ENCODE data around the gene KIAA1328. TPM values are rescaled to one million over a fixed set of nuclear protein-coding genes. Genes with fewer than 3 reads are reported as not detected.

The KIAA1328 gene
- total and polyA plus RNA-seq, 8 donors: 8.4 to 27.6 (median 22.9) TPM

GRCh38 chr18:36786686-36787085 is 42.2 kb upstream of the KIAA1328 start:
- H3K27me3 ChIP-seq: no peaks in the 10 kb centered on the region
- intact Hi-C loops (cut with DNase I): no loop called here
- DNase-seq (peak in 3 of 4 donors; percentile 36 to 60 (median 45)), ATAC-seq (peak; percentile 95)
- peaks cover 0 to 29% of the 10 kb centered on the region in 2 donors for H3K36me3 ChIP-seq
- TF ChIP-seq, protein P1, sequence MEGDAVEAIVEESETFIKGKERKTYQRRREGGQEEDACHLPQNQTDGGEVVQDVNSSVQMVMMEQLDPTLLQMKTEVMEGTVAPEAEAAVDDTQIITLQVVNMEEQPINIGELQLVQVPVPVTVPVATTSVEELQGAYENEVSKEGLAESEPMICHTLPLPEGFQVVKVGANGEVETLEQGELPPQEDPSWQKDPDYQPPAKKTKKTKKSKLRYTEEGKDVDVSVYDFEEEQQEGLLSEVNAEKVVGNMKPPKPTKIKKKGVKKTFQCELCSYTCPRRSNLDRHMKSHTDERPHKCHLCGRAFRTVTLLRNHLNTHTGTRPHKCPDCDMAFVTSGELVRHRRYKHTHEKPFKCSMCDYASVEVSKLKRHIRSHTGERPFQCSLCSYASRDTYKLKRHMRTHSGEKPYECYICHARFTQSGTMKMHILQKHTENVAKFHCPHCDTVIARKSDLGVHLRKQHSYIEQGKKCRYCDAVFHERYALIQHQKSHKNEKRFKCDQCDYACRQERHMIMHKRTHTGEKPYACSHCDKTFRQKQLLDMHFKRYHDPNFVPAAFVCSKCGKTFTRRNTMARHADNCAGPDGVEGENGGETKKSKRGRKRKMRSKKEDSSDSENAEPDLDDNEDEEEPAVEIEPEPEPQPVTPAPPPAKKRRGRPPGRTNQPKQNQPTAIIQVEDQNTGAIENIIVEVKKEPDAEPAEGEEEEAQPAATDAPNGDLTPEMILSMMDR (IDR thresholded peaks at IDR 0.05): no peak
- peak overlapping the region; percentile 21 to 34 for H3K27ac ChIP-seq
- peaks cover 0 to 3% of the 10 kb centered on the region in 2 donors for H3K4me1 ChIP-seq
- H3K4me3 ChIP-seq: no peak overlapping the region
- H3K9me3 ChIP-seq: no peaks in the 10 kb centered on the region

DNA sequence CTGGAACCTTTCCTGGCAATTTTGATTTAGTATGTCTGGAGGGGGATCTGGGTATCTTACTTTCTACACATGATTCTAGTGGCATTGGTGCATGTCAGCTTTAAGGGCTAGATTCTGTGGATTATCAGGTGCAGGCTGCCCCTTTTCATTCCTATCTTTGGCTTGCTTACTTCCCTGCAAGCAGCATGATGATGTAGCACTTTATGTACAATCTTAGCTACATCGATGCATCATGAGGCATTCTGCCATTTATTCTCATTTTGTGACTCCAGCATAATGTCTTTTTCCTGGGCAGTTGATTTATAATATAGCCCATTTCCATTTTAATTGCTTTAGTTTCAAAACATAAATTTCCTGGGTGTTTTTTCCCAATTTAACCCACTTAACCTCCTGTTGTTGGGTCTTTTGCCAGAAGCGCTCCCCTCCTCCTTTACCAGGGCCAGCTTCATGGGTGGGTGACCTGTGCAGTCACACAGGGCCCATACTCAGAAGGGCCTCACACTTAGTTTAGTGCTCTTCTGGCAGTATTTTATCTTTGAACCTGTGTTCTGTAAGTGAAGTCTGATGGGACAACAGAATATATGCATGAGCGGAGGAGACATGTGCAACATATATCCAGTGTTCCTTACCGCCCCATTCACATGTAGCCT is 36.2 kb upstream of the KIAA1328 start:
- ATAC-seq (no peak), DNase-seq (no peak)
- Histone ChIP-seq H3K9me3 (no peaks in the 10 kb centered on the region), H3K27ac (no peak overlapping the region), H3K4me3 (no peak overlapping the region), H3K36me3 (peaks cover 4 to 80% of the 10 kb centered on the region in 2 donors), H3K4me1 (no peaks in the 10 kb centered on the region), H3K27me3 (no peaks in the 10 kb centered on the region)
- TF ChIP-seq, protein P1 (IDR thresholded peaks at IDR 0.05): no peak
- intact Hi-C loops (cut with DNase I): no loop called here

GRCh38 chr18:36798738-36799473 is 30.0 kb upstream of the KIAA1328 start:
- ATAC-seq (no peak), DNase-seq (no peak)
- no peaks in the 10 kb centered on the region for H3K27me3 ChIP-seq
- peaks cover 4 to 93% of the 10 kb centered on the region in 2 donors for H3K36me3 ChIP-seq
- H3K9me3 ChIP-seq: no peaks in the 10 kb centered on the region
- no peak overlapping the region for H3K27ac ChIP-seq
- no peaks in the 10 kb centered on the region for H3K4me1 ChIP-seq
- TF ChIP-seq, protein P1 (IDR thresholded peaks at IDR 0.05): no peak
- intact Hi-C loops (cut with DNase I): no loop called here
- H3K4me3 ChIP-seq: no peak overlapping the region

- H3K27ac ChIP-seq: no peak overlapping the region
- no peak for DNase-seq
- ATAC-seq: no peak
- H3K27me3 ChIP-seq: no peaks in the 10 kb centered on the region
- no peak overlapping the region for H3K4me3 ChIP-seq
- H3K36me3 ChIP-seq: peaks cover 0 to 80% of the 10 kb centered on the region in 2 donors
- TF ChIP-seq, protein P1 (IDR thresholded peaks at IDR 0.05): no peak
- intact Hi-C loops (cut with DNase I): no loop called here
- H3K4me1 ChIP-seq: no peaks in the 10 kb centered on the region
- H3K9me3 ChIP-seq: no peaks in the 10 kb centered on the region
Observed at GRCh38 chr18:36805105-36805504, 23.8 kb upstream of the KIAA1328 start.

DNA sequence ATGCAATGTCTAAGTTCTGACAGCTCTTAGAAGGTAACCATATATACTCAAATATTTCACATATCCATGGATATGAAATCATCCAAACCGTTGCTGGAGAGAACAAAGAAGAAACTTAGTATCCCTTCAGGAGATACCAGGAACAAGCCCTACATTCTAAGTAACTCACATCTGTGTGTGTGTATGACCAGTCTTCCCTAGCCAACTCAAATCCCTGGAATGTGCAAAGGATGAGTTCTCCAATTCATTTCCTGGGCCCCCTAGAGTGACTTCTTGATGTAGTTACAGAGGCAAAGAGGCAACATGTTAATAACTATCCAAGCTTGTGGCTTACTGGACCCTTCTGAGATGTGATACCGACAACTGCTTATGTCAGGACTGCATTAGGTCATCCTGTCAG is 20.2 kb upstream of the KIAA1328 start:
- no peak for DNase-seq
- Histone ChIP-seq H3K27ac (no peak overlapping the region), H3K27me3 (no peaks in the 10 kb centered on the region), H3K4me1 (no peaks in the 10 kb centered on the region), H3K9me3 (no peaks in the 10 kb centered on the region), H3K36me3 (peaks cover 0 to 67% of the 10 kb centered on the region in 2 donors), H3K4me3 (no peak overlapping the region)
- intact Hi-C loops (cut with DNase I): no loop called here
- TF ChIP-seq, protein P1 (IDR thresholded peaks at IDR 0.05): no peak
- no peak for ATAC-seq

Measured in left lung (tissue), 10 donors.